DND-41 (cell line): ENCODE results near the gene CPNE9.

Experiments
- ATAC-seq: fragments of 200-7000 bp; cut with Tn5 transposase; 3 replicates; pipeline ENCODE4 v1.9.1; 2021; ENCODE audit warnings: low read depth; ENCODE audit not compliant: insufficient read depth
- DNase-seq: peaks from one replicate; pipeline ENCODE4 v3.0.0-alpha.2; 2020
- H2AFZ ChIP-seq: 2 replicates; pipeline ENCODE4 v1.6.0; 2012; ENCODE audit warnings: low read depth, low read length
- H3K27ac ChIP-seq: 2 replicates; pipeline ENCODE4 v1.5.1; 2012; ENCODE audit warnings: low read length, inconsistent platforms
- H3K27me3 ChIP-seq: fragments of 200-600 bp; sonication (generic); 2 replicates; pipeline ENCODE4 v1.6.0; 2012; ENCODE audit warnings: low read length, mild to moderate bottlenecking, inconsistent platforms; ENCODE audit not compliant: insufficient read depth, poor library complexity
- H3K36me3 ChIP-seq: 2 replicates; pipeline ENCODE4 v1.5.1; 2012; ENCODE audit warnings: low read length, inconsistent platforms; ENCODE audit not compliant: insufficient read depth
- H3K4me1 ChIP-seq: 2 replicates; pipeline ENCODE4 v1.5.1; 2012; ENCODE audit warnings: mild to moderate bottlenecking, low read length; ENCODE audit not compliant: insufficient read depth
- H3K4me2 ChIP-seq: 2 replicates; pipeline ENCODE4 v1.6.0; 2012; ENCODE audit warnings: mild to moderate bottlenecking, moderate library complexity, low read length, inconsistent platforms; ENCODE audit not compliant: insufficient read depth
- H3K4me3 ChIP-seq, 2 experiments: fragments of 200-600 bp in 1 of 2; shearing (Covaris generic) in 1 of 2; 2 replicates each; pipeline ENCODE4 v1.5.1; 2012 to 2016; ENCODE audit warnings: inconsistent platforms in 2 of 2, low read length in 2 of 2, mild to moderate bottlenecking in 2 of 2, low read depth in 1 of 2, moderate library complexity in 1 of 2
- H3K79me2 ChIP-seq: 2 replicates; pipeline ENCODE4 v1.6.0; 2012; ENCODE audit warnings: low read length, inconsistent platforms; ENCODE audit not compliant: insufficient read depth
- H3K9ac ChIP-seq: 2 replicates; pipeline ENCODE4 v1.6.0; 2012; ENCODE audit warnings: low read depth, mild to moderate bottlenecking, inconsistent platforms, low read length, moderate library complexity
- H3K9me3 ChIP-seq: 2 replicates; pipeline ENCODE4 v1.5.1; 2012; ENCODE audit warnings: low read length, moderate library complexity, mild to moderate bottlenecking, inconsistent platforms; ENCODE audit not compliant: insufficient read depth, severe bottlenecking
- H4K20me1 ChIP-seq: 2 replicates; pipeline ENCODE4 v1.6.0; 2012; ENCODE audit warnings: low read length; ENCODE audit not compliant: insufficient read depth
- EZH2 ChIP-seq: IDR thresholded peaks from 3 replicates; pipeline ENCODE4 v1.6.1; 2012; ENCODE audit warnings: borderline replicate concordance, low read depth, mild to moderate bottlenecking, moderate library complexity, low read length, inconsistent platforms; ENCODE audit not compliant: severe bottlenecking
- TF ChIP-seq, protein P1 (sequence below): IDR thresholded peaks from 2 replicates; pipeline ENCODE4 v1.5.1; 2012; ENCODE audit warnings: borderline replicate concordance, low read length, moderate library complexity, mild to moderate bottlenecking; ENCODE audit not compliant: poor library complexity, severe bottlenecking; ENCODE audit errors: extremely low read depth

CPNE9 gene

GRCh38 chr3:9701006-9701405 lies 2.6 kb upstream of the CPNE9 start:
- no peaks in the 10 kb centered on the region for H3K79me2 ChIP-seq
- no peak overlapping the region for H3K4me2 ChIP-seq
- H3K27ac ChIP-seq, result no peak overlapping the region
- no peak for DNase-seq
- no peak overlapping the region for H3K4me3 ChIP-seq
- no peak overlapping the region for H3K9ac ChIP-seq
- no peaks in the 10 kb centered on the region for H3K9me3 ChIP-seq
- H3K27me3 ChIP-seq, result no peaks in the 10 kb centered on the region
- no peaks in the 10 kb centered on the region for H3K4me1 ChIP-seq
- H2AFZ ChIP-seq, result no peak overlapping the region
- no peak for TF ChIP-seq EZH2
- TF ChIP-seq, protein P1, sequence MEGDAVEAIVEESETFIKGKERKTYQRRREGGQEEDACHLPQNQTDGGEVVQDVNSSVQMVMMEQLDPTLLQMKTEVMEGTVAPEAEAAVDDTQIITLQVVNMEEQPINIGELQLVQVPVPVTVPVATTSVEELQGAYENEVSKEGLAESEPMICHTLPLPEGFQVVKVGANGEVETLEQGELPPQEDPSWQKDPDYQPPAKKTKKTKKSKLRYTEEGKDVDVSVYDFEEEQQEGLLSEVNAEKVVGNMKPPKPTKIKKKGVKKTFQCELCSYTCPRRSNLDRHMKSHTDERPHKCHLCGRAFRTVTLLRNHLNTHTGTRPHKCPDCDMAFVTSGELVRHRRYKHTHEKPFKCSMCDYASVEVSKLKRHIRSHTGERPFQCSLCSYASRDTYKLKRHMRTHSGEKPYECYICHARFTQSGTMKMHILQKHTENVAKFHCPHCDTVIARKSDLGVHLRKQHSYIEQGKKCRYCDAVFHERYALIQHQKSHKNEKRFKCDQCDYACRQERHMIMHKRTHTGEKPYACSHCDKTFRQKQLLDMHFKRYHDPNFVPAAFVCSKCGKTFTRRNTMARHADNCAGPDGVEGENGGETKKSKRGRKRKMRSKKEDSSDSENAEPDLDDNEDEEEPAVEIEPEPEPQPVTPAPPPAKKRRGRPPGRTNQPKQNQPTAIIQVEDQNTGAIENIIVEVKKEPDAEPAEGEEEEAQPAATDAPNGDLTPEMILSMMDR, result no peak
- no peaks in the 10 kb centered on the region for H4K20me1 ChIP-seq
- peaks cover 53% of the 10 kb centered on the region for H3K36me3 ChIP-seq
- ATAC-seq, result no peak; the same call in 2 of the 3 replicates

DNA sequence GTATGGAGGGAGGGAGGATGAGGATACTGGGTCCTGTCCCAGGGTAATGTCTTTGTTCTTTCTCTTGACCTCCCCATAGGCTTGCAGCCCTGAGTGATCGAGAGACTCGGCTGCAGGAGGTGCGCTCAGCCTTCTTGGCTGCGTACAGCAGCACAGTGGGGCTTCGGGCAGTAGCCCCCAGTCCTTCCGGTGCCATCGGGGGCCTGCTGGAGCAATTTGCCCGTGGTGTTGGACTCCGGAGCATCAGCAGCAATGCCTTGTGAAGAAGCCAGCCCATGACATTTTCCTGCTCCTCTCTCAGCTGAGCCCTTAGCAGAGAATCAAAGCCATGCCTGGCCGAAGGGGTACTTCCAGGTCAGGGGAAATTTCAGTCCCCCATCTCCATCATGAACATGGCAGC lies 1.9 kb upstream of the CPNE9 start:
- ATAC-seq (no peak), DNase-seq (no peak)
- Histone ChIP-seq H3K79me2 (no peaks in the 10 kb centered on the region), H4K20me1 (no peaks in the 10 kb centered on the region), H2AFZ (no peak overlapping the region), H3K9me3 (no peaks in the 10 kb centered on the region), H3K36me3 (peaks cover 48% of the 10 kb centered on the region), H3K4me3 (no peak overlapping the region), H3K27ac (no peak overlapping the region), H3K4me1 (no peaks in the 10 kb centered on the region), H3K27me3 (no peaks in the 10 kb centered on the region), H3K9ac (no peak overlapping the region), H3K4me2 (no peak overlapping the region)
- TF ChIP-seq EZH2, result no peak
- TF ChIP-seq, protein P1, result no peak

DNA sequence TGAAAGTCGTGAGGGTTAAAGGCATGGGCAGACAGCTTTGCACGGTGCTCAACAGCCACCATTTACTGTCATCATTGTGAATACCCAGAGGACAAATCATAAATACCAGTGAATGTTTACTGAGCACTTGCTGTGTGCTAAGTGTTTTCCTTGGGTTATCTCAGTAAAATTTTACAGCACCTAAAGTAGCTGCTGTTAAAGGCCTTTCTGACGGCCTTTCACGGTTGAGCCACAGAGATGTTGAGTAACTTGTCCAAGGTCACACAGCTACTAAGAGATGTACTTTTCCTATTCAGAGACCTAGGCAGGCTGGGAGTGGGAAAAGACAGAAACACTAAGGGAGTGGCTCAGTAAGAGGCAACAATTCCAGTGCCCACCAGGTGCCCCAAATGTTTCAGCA lies 393 bp upstream of the CPNE9 start:
- no peaks in the 10 kb centered on the region for H3K27me3 ChIP-seq
- no peak for DNase-seq
- H2AFZ ChIP-seq, result no peak overlapping the region
- H4K20me1 ChIP-seq, result no peaks in the 10 kb centered on the region
- no peak for TF ChIP-seq EZH2
- TF ChIP-seq, protein P1, result no peak
- no peaks in the 10 kb centered on the region for H3K79me2 ChIP-seq
- no peak overlapping the region for H3K4me3 ChIP-seq
- H3K4me1 ChIP-seq, result no peaks in the 10 kb centered on the region
- no peak overlapping the region for H3K4me2 ChIP-seq
- no peaks in the 10 kb centered on the region for H3K9me3 ChIP-seq
- peaks cover 33% of the 10 kb centered on the region for H3K36me3 ChIP-seq
- no peak for ATAC-seq
- H3K9ac ChIP-seq, result no peak overlapping the region
- H3K27ac ChIP-seq, result no peak overlapping the region
